C4-2B (cell line): ENCODE measurements around the gene OSBPL10.

Experiments used
- H3K27ac ChIP-seq: fragments of 450-650 bp; 2 replicates; pipeline ENCODE4 v1.5.1; 2017
- CTCF ChIP-seq: fragments of 450-650 bp; conservative IDR thresholded peaks from 2 replicates; pipeline ENCODE4 v1.5.1; 2017; ENCODE audit warnings: mild to moderate bottlenecking
- ZFX ChIP-seq: fragments of 450-650 bp; IDR thresholded peaks from 2 replicates; pipeline ENCODE4 v1.6.1; 2017

The OSBPL10 gene

GRCh38 chr3:31973837-31974236 lies 7.2 kb downstream of the OSBPL10 start:
- no peak for TF ChIP-seq ZFX
- no peak for TF ChIP-seq CTCF
- no peak overlapping the region for H3K27ac ChIP-seq

GRCh38 chr3:31973081-31973480 lies 8.0 kb downstream of the OSBPL10 start:
- no peak overlapping the region for H3K27ac ChIP-seq
- no peak for TF ChIP-seq CTCF
- no peak for TF ChIP-seq ZFX

- no peak overlapping the region for H3K27ac ChIP-seq
- no peak for TF ChIP-seq CTCF
Observed at GRCh38 chr3:31971607-31972006, 9.5 kb downstream of the OSBPL10 start.

GRCh38 chr3:31968927-31969418 lies 12.1 kb downstream of the OSBPL10 start:
- no peak overlapping the region for H3K27ac ChIP-seq
- TF ChIP-seq ZFX = no peak
- no peak for TF ChIP-seq CTCF

- no peak overlapping the region for H3K27ac ChIP-seq
- TF ChIP-seq CTCF = no peak
Observed at GRCh38 chr3:31968369-31968926, 12.6 kb downstream of the OSBPL10 start.

- TF ChIP-seq CTCF = no peak
- no peak for TF ChIP-seq ZFX
- H3K27ac ChIP-seq = no peak overlapping the region
Observed at GRCh38 chr3:31967592-31967991, 13.5 kb downstream of the OSBPL10 start.

GRCh38 chr3:31966978-31967591 lies 14.0 kb downstream of the OSBPL10 start:
- H3K27ac ChIP-seq = no peak overlapping the region
- TF ChIP-seq CTCF (no peak), ZFX (no peak)
